HG03378 (cell line): ENCODE results near the gene SMYD3.

Source experiments
- ATAC-seq: cut with Tn5 transposase; IDR thresholded peaks from one replicate; pipeline ENCODE4 v1.9.1; 2021; ENCODE audit warnings: mild to moderate bottlenecking, moderate library complexity; ENCODE audit not compliant: unreplicated experiment

Gene SMYD3

GRCh38 chr1:245934409-245934808 is 572.7 kb downstream of the SMYD3 start:
- no peak for ATAC-seq

DNA sequence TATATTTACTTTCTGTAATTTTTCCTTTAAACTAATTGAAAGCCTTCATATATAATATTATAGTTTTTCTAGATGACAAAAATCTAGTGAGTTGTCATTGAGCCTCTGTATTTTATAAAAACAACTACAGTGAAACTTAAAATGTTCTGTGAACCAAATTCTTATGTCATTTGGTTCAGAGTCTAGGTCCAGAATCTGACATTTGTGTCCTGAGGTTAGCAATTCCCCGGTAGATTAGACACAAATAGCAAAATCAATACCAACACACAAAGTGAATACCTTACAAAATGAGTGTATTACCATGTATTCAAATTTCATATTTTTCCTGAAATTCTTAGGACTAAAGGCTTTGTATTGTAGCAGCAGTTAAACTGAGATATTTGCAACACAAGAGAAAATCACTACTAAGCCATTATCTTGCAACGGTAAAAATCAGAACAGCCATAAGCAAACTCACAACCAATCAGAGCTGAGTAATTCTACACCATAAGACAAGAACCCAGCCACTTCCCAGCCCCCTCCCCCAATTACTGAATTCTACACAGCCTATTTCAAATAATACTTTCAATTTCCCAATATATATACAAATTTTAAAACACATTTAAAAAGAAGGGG is 573.5 kb downstream of the SMYD3 start:
- ATAC-seq = no peak

GRCh38 chr1:245932302-245932972 is 574.6 kb downstream of the SMYD3 start:
- ATAC-seq = no peak

- no peak for ATAC-seq
These were observed 575.6 kb downstream of the SMYD3 start for GRCh38 chr1:245931450-245931849.

- no peak for ATAC-seq
These were observed 577.9 kb downstream of the SMYD3 start for GRCh38 chr1:245929224-245929623.

DNA sequence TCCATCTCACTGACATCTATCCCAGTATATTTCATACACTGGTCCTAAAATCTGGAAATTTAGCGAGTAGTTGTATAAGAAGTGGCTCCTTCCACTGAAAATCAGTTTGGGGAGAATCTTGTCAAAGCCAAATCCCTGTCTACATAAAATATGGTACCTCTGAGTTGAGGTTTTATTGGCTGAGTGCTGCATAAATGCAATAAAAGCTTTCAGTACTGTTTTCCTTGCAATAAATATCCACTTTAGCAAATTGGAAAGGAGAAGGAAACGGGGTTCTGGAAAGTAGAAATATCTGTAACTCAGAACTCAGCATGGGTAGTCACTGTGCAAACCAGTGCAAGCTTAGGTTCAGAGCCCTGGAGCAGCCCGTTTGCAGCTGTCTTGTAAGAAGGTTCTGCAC is 580.2 kb downstream of the SMYD3 start:
- no peak for ATAC-seq

DNA sequence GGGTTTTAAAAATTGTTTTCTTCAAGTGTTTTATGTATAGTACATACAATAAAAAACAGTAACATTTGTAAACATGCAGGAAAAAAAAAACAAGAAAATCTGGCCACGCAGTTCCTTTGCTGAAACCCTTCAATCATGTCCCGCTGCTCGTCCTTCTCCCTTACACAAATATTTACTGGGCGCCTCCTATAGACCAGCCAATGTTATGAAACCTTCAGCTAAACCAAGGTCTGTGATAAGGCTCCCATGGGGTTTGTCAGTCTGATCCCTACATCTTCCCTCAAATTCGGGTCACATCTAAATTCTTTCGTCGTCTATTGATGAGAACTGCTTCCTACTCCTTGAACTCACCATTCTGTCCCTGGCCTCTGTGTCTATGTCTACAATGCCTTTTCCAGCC is 583.9 kb downstream of the SMYD3 start:
- no peak for ATAC-seq

DNA sequence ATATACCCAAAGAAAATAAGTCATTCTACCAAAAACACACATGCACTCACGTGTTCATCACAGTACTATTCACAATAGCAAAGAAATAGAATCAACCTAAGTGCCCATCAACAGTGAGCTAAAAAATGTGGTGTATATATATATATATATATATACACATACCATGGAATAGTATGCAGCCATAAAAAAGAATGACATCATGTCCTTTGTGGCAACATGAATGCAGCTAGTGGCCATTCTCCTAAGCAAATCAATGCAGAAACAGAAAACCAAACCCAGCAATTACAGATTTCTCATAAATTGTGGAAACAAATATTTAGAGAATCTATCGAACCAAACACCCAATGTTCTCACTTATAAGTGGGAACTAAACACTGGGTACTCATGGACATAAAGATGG is 585.7 kb downstream of the SMYD3 start:
- ATAC-seq = no peak

- ATAC-seq = no peak
These were observed 589.7 kb downstream of the SMYD3 start for GRCh38 chr1:245917403-245917802.

DNA sequence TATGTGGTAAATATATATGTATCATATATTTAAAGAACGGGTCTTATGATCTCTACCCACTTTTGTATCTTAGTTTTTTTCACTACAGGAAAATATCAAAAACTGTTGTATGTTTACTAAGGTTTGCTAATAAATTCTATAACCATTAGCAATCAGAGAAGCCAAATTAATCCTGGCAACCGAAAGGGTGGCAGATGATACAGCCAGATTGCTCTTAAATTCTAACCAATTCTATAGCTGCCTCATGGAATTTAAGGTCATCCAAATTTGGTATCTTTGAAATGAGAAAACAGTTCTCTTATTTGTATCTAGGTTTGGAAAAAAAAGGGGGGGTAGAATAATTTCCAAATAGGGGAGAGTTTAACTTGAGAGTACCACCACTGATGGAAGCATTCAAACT is 591.2 kb downstream of the SMYD3 start:
- no peak for ATAC-seq

GRCh38 chr1:245915406-245915805 is 591.7 kb downstream of the SMYD3 start:
- ATAC-seq = no peak

- ATAC-seq = no peak
These were observed 598.5 kb downstream of the SMYD3 start for GRCh38 chr1:245908543-245908942.

DNA sequence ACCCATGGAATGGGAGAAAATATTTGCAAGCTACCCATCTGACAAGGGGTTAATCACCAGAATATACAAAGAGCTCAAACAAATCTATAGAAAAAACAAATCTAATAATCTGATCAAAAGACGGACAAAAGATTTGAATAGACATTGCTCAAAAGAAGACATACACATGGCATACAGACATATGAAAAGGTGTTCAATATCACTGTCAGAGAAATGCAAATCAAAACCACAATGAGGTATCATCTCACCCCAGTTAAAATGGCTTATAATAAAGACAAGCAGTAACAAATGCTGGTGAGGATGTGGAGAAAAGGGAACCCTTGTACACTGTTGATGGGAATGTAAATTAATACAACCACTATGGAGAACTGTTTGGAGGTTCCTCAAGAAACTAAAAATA is 600.9 kb downstream of the SMYD3 start:
- ATAC-seq = no peak

DNA sequence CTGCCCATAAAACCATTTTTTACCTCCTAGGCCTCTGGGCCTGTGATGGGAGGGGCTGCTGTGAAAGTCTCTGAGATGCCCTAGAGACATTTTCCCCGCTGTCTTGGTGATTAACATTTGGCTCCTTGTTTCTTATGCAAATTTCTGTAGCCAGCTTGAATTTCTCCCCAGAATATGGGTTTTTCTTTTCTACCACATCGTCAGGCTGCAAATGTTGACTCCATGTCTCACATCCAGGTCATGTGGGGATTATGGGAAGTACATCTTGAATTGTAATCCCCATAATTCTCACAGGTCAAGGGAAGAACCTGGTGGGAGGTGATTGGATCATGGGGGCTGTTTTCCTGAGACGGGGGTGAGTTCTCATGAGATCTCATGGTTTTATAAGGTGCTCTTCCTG is 603.2 kb downstream of the SMYD3 start:
- ATAC-seq = no peak

GRCh38 chr1:245901565-245901964 is 605.5 kb downstream of the SMYD3 start:
- ATAC-seq = no peak

GRCh38 chr1:245901037-245901436 is 606.0 kb downstream of the SMYD3 start:
- ATAC-seq = no peak

DNA sequence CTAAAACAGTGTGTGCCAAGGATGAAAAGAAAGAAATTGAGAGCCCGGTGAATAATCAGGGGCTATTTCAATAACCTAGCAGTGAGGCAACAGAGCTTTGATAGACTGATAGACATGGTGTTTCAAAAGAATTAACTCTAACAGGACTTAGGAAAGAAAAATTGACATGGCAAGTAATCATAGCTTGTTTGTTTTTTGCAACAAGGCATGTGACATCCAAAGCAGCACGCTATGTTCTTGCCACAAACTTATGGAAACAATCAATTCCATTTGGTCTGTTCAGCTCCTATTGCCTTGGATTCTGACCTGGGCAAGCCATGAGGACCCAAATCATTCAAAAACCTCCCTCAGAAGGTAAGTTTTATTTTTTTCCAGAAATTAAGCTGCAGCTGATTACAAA is 608.5 kb downstream of the SMYD3 start:
- ATAC-seq = no peak

GRCh38 chr1:245896258-245896657 is 610.8 kb downstream of the SMYD3 start:
- no peak for ATAC-seq

DNA sequence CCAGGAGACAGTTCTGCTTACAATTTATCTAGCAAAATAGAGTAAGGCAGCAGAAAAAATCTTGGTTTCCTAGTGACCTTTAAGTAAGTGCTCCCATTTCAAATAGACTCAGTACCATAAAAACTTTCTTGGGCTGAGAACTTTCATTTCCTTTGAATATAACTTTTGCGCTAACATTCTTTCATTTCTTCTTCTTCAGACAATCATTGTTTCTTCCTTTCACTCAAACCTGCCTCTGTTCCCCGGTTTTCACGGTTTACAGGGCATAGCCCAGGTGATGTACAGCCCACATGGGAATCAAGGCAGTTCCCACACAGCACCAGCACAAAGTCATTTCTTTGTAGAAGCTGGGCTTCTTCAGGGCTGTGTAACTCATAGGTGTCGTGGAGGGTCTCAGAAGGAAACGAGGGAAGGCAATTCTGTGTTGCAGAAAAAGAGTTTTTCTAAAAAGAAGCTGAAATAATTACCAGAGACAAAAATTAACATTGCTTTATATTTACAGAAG is 611.6 kb downstream of the SMYD3 start:
- no peak for ATAC-seq

DNA sequence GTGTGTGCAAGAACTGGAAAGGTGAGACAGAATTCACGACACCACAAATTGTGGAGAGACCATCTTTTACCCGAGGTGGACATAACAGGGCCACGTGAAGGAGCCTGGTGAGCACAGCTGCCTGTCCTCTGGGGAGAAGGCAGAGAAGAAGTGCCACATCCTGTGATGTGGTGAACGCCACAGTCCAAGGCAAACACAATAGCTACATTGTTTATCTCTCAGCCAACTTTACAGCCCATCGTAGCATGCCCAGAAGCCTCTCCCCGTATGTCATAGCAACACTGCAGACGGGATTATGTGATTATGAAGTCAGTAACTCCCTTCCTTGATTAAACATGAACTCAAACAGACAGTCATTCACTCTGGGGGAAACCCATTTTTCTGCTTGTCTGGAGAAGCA is 612.2 kb downstream of the SMYD3 start:
- ATAC-seq = no peak

- no peak for ATAC-seq
These were observed 614.1 kb downstream of the SMYD3 start for GRCh38 chr1:245893025-245893424.

DNA sequence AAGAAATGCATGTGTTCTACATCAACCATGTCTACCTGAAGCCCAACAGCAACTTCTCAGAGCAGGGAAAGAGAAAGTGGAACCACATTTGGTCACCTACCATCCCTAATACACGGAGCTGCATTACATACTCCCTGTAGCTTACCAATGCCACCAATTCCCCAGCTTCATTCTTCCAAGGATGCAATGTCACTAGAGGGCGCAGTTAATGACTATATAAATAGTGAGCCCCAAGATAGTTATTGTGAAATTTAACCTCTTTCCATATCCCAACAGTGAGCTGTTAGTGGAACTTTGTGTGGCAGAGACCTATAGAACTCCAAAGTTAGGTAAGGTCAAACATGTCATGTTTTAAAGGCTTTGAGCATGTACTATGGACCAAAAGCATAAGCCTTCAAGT is 618.3 kb downstream of the SMYD3 start:
- ATAC-seq = no peak

DNA sequence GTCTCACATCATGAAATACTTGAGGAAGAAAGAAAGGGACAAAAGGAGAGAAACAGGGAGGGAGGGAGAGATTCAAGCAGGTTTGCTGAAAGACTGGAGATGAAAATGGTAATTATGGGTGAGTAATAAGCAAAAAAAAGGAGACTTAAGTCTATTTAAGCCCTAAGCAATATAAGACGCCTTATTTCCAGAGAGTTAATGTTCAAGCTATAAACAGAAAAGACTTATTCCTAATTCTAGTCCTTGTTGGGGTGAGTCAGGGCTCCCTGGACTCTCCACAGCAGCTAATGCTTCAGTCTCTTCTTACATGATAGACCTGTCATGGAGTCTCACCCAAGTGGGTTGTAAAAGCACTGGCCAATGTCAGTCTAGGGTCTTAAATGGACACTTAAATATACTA is 619.2 kb downstream of the SMYD3 start:
- no peak for ATAC-seq
